B cell (primary cell): ENCODE data around the gene HPCA. TPM values are rescaled to one million over a fixed set of nuclear protein-coding genes. Genes with fewer than 3 reads are reported as not detected.

Experiments
- ATAC-seq: fragments of 200-7000 bp; cut with Tn5 transposase; one replicate; pipeline ENCODE4 v1.10.0; 2021; ENCODE audit warnings: low read depth, mild to moderate bottlenecking, moderate number of reproducible peaks, moderate library complexity
- CTCF ChIA-PET: fragments of 350-600 bp; sonication (Branson Sonifier 250); formaldehyde crosslinking; loops from one replicate; lab custom pipeline; 2021; ENCODE audit warnings: antibody characterized with exemption, inconsistent platforms; lab: Charles Lee
- POLR2A ChIA-PET: fragments of 350-600 bp; sonication (Branson Sonifier 250); formaldehyde crosslinking; loops from one replicate; lab custom pipeline; 2021; ENCODE audit warnings: antibody characterized with exemption; lab: Charles Lee
- DNase-seq: peaks from one replicate; pipeline ENCODE4 v3.0.0; 2013
- H2AFZ ChIP-seq: 2 replicates; pipeline ENCODE4 v1.6.1; 2012; ENCODE audit warnings: mild to moderate bottlenecking, low read depth, low read length; ENCODE audit not compliant: insufficient read depth, poor library complexity, severe bottlenecking
- H3K27ac ChIP-seq, 2 donors: 1 replicate in 1 of 2; 2 replicates in 1 of 2; pipeline ENCODE4 v1.5.1; 2012 to 2013; ENCODE audit warnings: low read length in 2 of 2, mild to moderate bottlenecking in 2 of 2, moderate library complexity in 1 of 2
- H3K27me3 ChIP-seq, 4 experiments: fragments of 200-600 bp in 1 of 4; sonication (generic) in 1 of 4; replicated peaks in 1 of 4; 1 replicate in 2 of 4; 2 replicates in 2 of 4; pipeline versions ENCODE4 v1.6.1 to v1.7.0; 2013 to 2016; ENCODE audit warnings: low read length in 3 of 4, mild to moderate bottlenecking in 2 of 4, mixed read lengths in 1 of 4, moderate library complexity in 1 of 4; ENCODE audit not compliant: insufficient read depth in 4 of 4, control insufficient read depth in 3 of 4; ENCODE audit errors: control extremely low read depth in 1 of 4
- H3K36me3 ChIP-seq, 2 experiments: replicated peaks in 1 of 2; 1 replicate in 1 of 2; 2 replicates in 1 of 2; pipeline versions ENCODE4 v1.6.1 to v1.7.1; 2013; ENCODE audit warnings: low read length in 1 of 2; ENCODE audit not compliant: insufficient read depth in 2 of 2, control insufficient read depth in 1 of 2; ENCODE audit errors: control extremely low read depth in 1 of 2, extremely low read depth in 1 of 2
- H3K4me1 ChIP-seq, 2 donors: fragments of 200-600 bp in 1 of 2; sonication (generic) in 1 of 2; 1 replicate in 1 of 2; 2 replicates in 1 of 2; pipeline versions ENCODE4 v1.5.1 to v1.6.1; 2013 to 2017; ENCODE audit warnings: low read length in 2 of 2; ENCODE audit not compliant: control insufficient read depth in 2 of 2, insufficient read depth in 2 of 2
- H3K4me2 ChIP-seq: replicated peaks from 2 replicates; pipeline ENCODE3; 2012; ENCODE audit warnings: mild to moderate bottlenecking, low read depth, low read length; ENCODE audit not compliant: poor library complexity, severe bottlenecking
- H3K4me3 ChIP-seq, 5 experiments: fragments of 200-600 bp in 1 of 5; sonication (generic) in 1 of 5; 1 replicate in 3 of 5; 2 replicates in 2 of 5; pipeline versions ENCODE4 v1.5.1 to v1.7.0; 2011 to 2016; ENCODE audit warnings: low read length in 4 of 5, mild to moderate bottlenecking in 4 of 5, low read depth in 2 of 5, control low read depth in 1 of 5, moderate library complexity in 1 of 5; ENCODE audit not compliant: insufficient read depth in 1 of 5; ENCODE audit errors: control extremely low read depth in 1 of 5, extremely low read depth in 1 of 5
- H3K79me2 ChIP-seq: fragments of 200-600 bp; sonication (generic); one replicate; pipeline ENCODE4 v1.6.0; 2016; ENCODE audit warnings: low read length; ENCODE audit not compliant: control insufficient read depth, insufficient read depth
- H3K9ac ChIP-seq: fragments of 200-600 bp; sonication (generic); 2 replicates; pipeline ENCODE4 v1.6.1; 2017; ENCODE audit warnings: mild to moderate bottlenecking, low read length, moderate library complexity
- H3K9me3 ChIP-seq, 3 donors: one replicate each; pipeline versions ENCODE4 v1.6.1 to v1.7.1; 2013; ENCODE audit warnings: low read length in 2 of 3; ENCODE audit not compliant: control insufficient read depth in 2 of 3, insufficient read depth in 1 of 3; ENCODE audit errors: control extremely low read depth in 1 of 3
- H4K20me1 ChIP-seq: 2 replicates; pipeline ENCODE4 v1.6.0; 2012; ENCODE audit warnings: mild to moderate bottlenecking, low read length; ENCODE audit not compliant: insufficient read depth, control insufficient read depth, poor library complexity, severe bottlenecking
- H3K27ac Mint-ChIP-seq: one replicate; pipeline ENCODE4 v1.8.0; 2021; ENCODE audit warnings: mixed read lengths
- H3K27me3 Mint-ChIP-seq: one replicate; pipeline ENCODE4 v1.8.0; 2021; ENCODE audit warnings: mixed read lengths
- H3K4me1 Mint-ChIP-seq: one replicate; pipeline ENCODE4 v1.8.0; 2021; ENCODE audit warnings: mixed read lengths
- H3K4me3 Mint-ChIP-seq: one replicate; pipeline ENCODE4 v1.8.0; 2021; ENCODE audit warnings: mixed read lengths
- H3K9me3 Mint-ChIP-seq: one replicate; pipeline ENCODE4 v1.8.0; 2022; ENCODE audit warnings: mixed read lengths; ENCODE audit not compliant: insufficient read depth
- CTCF ChIP-seq: fragments of 200-600 bp; IDR thresholded peaks from one replicate; pipeline ENCODE4 v1.8.0; 2022; ENCODE audit warnings: antibody characterized with exemption, mild to moderate bottlenecking
- EZH2 ChIP-seq: IDR thresholded peaks from 2 replicates; pipeline ENCODE4 v1.6.1; 2012; ENCODE audit warnings: borderline replicate concordance, low read depth, mild to moderate bottlenecking, moderate library complexity, low read length; ENCODE audit not compliant: insufficient read depth, poor library complexity, severe bottlenecking
- WGBS: methylation state at CpG from one replicate; pipeline ENCODE4 v1.1.5; 2013; ENCODE audit warnings: missing lambda C conversion rate; ENCODE audit not compliant: insufficient coverage; 5-methylcytosine and 5-hydroxymethylcytosine counted together
- intact Hi-C: fragments of 100-400 bp; cut with micrococcal nuclease; formaldehyde crosslinking; loops from one replicate; pipeline ENCODE4 v1.10.0; 2022
- polyA plus RNA-seq: library from polyadenylated mRNA; depleted of rRNA; stranded (reverse); fragments of >200 nt; gene quantifications from 2 replicates; pipeline ENCODE4 v1.2.3, GENCODE V29; 2012
- total RNA-seq, 2 donors: library from RNA; stranded (reverse); fragments of 120-200 nt in 1 of 2; gene quantifications; 1 replicate in 1 of 2; 2 replicates in 1 of 2; pipeline versions ENCODE4 v1.2.3 to v1.2.4, GENCODE V29; 2013 to 2022

HPCA gene
- total and polyA plus RNA-seq, 2 donors (not counting 1 experiment from before 2014, with no cell fraction given): 0.06 TPM; not detected in 1

GRCh38 chr1:32883338-32884031 is 2.8 kb upstream of the HPCA start:
- no peak overlapping the region for H3K27ac ChIP-seq
- H3K27me3 ChIP-seq: peaks cover 0 to 43% (median 17%) of the 10 kb centered on the region in 4 experiments
- H3K27ac Mint-ChIP-seq: no peak overlapping the region
- ChIA-PET POLR2A (no interaction called here), CTCF (no interaction called here)
- no peak for DNase-seq
- no peaks in the 10 kb centered on the region for H3K79me2 ChIP-seq
- peaks cover 42% of the 10 kb centered on the region for H3K27me3 Mint-ChIP-seq
- H3K4me3 Mint-ChIP-seq: no peak overlapping the region
- H4K20me1 ChIP-seq: no peaks in the 10 kb centered on the region
- no peak overlapping the region for H2AFZ ChIP-seq
- H3K4me1 ChIP-seq: peaks cover 3 to 6% of the 10 kb centered on the region in 2 donors
- 50% methylated on average over 1 of the region's 7 CpGs for WGBS
- H3K4me2 ChIP-seq: no peak overlapping the region
- no peak overlapping the region for H3K4me3 ChIP-seq
- ATAC-seq: no peak
- no peaks in the 10 kb centered on the region for H3K9me3 Mint-ChIP-seq
- peaks cover 10% of the 10 kb centered on the region for H3K4me1 Mint-ChIP-seq
- peaks cover 0 to 8% (median 0%) of the 10 kb centered on the region in 3 donors for H3K9me3 ChIP-seq
- TF ChIP-seq CTCF: no peak
- no peak for TF ChIP-seq EZH2
- no peak overlapping the region for H3K9ac ChIP-seq
- no peaks in the 10 kb centered on the region for H3K36me3 ChIP-seq
- intact Hi-C loops: no loop called here

GRCh38 chr1:32884032-32884372 is 2.3 kb upstream of the HPCA start:
- H3K9me3 ChIP-seq: peaks cover 0 to 8% (median 0%) of the 10 kb centered on the region in 3 donors
- H3K9ac ChIP-seq: no peak overlapping the region
- ATAC-seq (no peak), DNase-seq (no peak)
- H3K4me1 Mint-ChIP-seq: peaks cover 10% of the 10 kb centered on the region
- no peak overlapping the region for H3K4me2 ChIP-seq
- H4K20me1 ChIP-seq: no peaks in the 10 kb centered on the region
- peaks cover 44% of the 10 kb centered on the region for H3K27me3 Mint-ChIP-seq
- intact Hi-C loops: no loop called here
- no peak overlapping the region for H2AFZ ChIP-seq
- TF ChIP-seq EZH2: no peak
- TF ChIP-seq CTCF: no peak
- no peaks in the 10 kb centered on the region for H3K9me3 Mint-ChIP-seq
- peaks cover 3 to 6% of the 10 kb centered on the region in 2 donors for H3K4me1 ChIP-seq
- ChIA-PET CTCF (no interaction called here), POLR2A (no interaction called here)
- H3K27me3 ChIP-seq: peaks cover 0 to 48% (median 18%) of the 10 kb centered on the region in 4 experiments
- H3K27ac Mint-ChIP-seq: no peak overlapping the region
- H3K4me3 ChIP-seq: no peak overlapping the region
- no peak overlapping the region for H3K4me3 Mint-ChIP-seq
- no peaks in the 10 kb centered on the region for H3K36me3 ChIP-seq
- WGBS: 0% methylated on average over 1 of the region's 4 CpGs
- H3K27ac ChIP-seq: no peak overlapping the region
- no peaks in the 10 kb centered on the region for H3K79me2 ChIP-seq
